Activated naive CD8-positive, alpha-beta T cell treated with anti-CD3 and anti-CD28 coated beads, Interleukin-2, amount 50 U/mL, for 16 hours (primary cell): ENCODE data around the gene EIF5A.

Experiments
- DNase-seq: peaks from one replicate; pipeline ENCODE4 v3.0.0-alpha.2; 2020; ENCODE audit warnings: low read depth, low spot score

The EIF5A gene

GRCh38 chr17:7306911-7307685, at the start of gene EIF5A:
TSS of gene EIF5A (plus strand) at chr17:7307628. CDS start at chr17:7309636, 2,008 bp downstream.
- peak; percentile 100 for DNase-seq

- DNase-seq: no peak
These were observed 48.5 kb upstream of the EIF5A start for GRCh38 chr17:7258731-7259554.

- no peak for DNase-seq
These were observed 47.9 kb upstream of the EIF5A start for GRCh38 chr17:7259555-7259889.

GRCh38 chr17:7260151-7260550, 47.3 kb upstream of the EIF5A start:
- no peak for DNase-seq

- DNase-seq: no peak
These were observed 46.6 kb upstream of the EIF5A start for GRCh38 chr17:7260651-7261378.

- no peak for DNase-seq
These were observed 45.8 kb upstream of the EIF5A start for GRCh38 chr17:7261379-7262191.

- no peak for DNase-seq
These were observed 45.1 kb upstream of the EIF5A start, which contains the start of gene CLDN7 for GRCh38 chr17:7262192-7262934. TSS of gene CLDN7 (minus strand) at chr17:7262478. CDS start at chr17:7262043, 435 bp downstream.

GRCh38 chr17:7262935-7263800, 44.3 kb upstream of the EIF5A start:
- no peak for DNase-seq

- no peak for DNase-seq
These were observed 43.7 kb upstream of the EIF5A start for GRCh38 chr17:7263801-7264078.

GRCh38 chr17:7266784-7267183, 40.6 kb upstream of the EIF5A start:
- DNase-seq: no peak

GRCh38 chr17:7279448-7279847, 28.0 kb upstream of the EIF5A start:
- DNase-seq: no peak

- DNase-seq: peak; percentile 66
These were observed 26.8 kb upstream of the EIF5A start for GRCh38 chr17:7280519-7281073.

- DNase-seq: peak; percentile 80
These were observed 26.1 kb upstream of the EIF5A start, which contains the start of gene SLC2A4 for GRCh38 chr17:7281074-7281952. TSS of gene SLC2A4 (plus strand) at chr17:7281718. CDS start at chr17:7281935, 217 bp downstream.

- DNase-seq: no peak
These were observed 25.3 kb upstream of the EIF5A start for GRCh38 chr17:7281953-7282751.

- DNase-seq: no peak
These were observed 24.6 kb upstream of the EIF5A start for GRCh38 chr17:7282752-7283321.

- DNase-seq: no peak
These were observed 23.8 kb upstream of the EIF5A start for GRCh38 chr17:7283471-7284216.
